ENCODE results near the gene GRK4.

Gene GRK4

GRCh38 chr4:3069661-3070199 lies 106.4 kb downstream of the GRK4 start:
- DNase-seq (ENCODE audit: low read depth) = no peak
- TF ChIP-seq, protein P1, sequence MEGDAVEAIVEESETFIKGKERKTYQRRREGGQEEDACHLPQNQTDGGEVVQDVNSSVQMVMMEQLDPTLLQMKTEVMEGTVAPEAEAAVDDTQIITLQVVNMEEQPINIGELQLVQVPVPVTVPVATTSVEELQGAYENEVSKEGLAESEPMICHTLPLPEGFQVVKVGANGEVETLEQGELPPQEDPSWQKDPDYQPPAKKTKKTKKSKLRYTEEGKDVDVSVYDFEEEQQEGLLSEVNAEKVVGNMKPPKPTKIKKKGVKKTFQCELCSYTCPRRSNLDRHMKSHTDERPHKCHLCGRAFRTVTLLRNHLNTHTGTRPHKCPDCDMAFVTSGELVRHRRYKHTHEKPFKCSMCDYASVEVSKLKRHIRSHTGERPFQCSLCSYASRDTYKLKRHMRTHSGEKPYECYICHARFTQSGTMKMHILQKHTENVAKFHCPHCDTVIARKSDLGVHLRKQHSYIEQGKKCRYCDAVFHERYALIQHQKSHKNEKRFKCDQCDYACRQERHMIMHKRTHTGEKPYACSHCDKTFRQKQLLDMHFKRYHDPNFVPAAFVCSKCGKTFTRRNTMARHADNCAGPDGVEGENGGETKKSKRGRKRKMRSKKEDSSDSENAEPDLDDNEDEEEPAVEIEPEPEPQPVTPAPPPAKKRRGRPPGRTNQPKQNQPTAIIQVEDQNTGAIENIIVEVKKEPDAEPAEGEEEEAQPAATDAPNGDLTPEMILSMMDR (IDR thresholded peaks at IDR 0.05; ENCODE audit: insufficient read depth, low read depth, low read length, missing control alignments) = no peak
- no peak overlapping the region for H3K4me3 ChIP-seq (ENCODE audit: low read length)

DNA sequence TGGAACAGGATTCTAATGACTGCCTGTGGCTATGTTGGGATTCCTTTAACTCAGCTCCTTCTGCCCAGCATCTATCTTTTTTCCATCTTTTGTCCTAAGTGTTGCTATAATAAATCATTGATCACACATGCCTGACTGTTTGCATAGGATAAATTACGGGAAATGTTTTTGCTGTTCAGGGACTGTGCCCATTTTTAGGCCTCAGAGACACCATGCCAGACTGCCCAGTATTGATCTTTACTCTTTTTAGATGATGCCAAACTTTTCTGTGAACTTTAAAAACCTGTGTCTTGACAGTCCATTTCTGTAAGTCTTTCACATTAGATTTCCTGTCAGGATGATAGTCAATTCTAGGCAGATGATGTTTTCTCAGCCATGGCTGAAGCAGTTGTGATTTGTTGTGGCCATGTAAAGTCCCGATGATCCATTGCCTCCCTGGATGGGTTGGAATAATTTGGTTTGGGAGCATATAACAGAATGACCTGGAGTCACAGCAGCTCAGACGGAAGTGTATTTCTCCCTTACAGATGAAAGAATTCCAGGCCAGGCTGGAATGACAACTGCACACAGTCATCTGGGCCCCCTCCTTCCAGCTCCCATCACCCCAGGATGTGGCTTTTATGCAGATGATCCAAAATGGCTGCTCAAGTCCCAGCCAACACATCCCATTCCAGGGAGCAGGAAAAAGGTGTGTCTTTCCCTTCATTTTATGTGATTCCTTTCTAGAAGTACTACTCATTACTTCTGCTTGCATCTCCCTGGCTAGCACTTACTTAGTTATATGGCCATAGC lies 107.5 kb downstream of the GRK4 start:
- no peak for DNase-seq (ENCODE audit: low read depth)
- TF ChIP-seq, protein P1 (IDR thresholded peaks at IDR 0.05; ENCODE audit: insufficient read depth, low read depth, low read length, missing control alignments) = no peak
- H3K4me3 ChIP-seq (ENCODE audit: low read length) = no peak overlapping the region

DNA sequence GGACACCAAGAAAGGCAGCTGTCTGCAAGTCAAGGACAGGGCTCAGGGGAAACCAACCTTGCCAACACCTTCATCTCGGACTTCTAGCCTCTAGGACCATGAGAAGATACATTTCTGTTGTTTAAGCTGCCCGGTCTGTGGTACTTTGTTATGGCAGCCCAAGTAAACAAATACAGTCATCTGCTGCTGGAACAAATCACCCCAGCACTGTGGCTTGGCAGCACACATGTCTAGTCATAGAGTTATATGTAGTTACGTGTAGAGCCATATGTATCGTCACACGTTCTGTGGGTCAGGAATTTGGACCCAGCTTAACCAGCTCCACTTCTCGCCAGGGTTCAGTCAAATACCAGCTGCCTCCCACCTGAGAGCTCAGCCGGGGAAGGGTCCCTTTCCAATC lies 108.4 kb downstream of the GRK4 start:
- TF ChIP-seq, protein P1 (IDR thresholded peaks at IDR 0.05; ENCODE audit: insufficient read depth, low read depth, low read length, missing control alignments) = no peak
- DNase-seq (ENCODE audit: low read depth) = no peak
- H3K4me3 ChIP-seq (ENCODE audit: low read length) = no peak overlapping the region

DNA sequence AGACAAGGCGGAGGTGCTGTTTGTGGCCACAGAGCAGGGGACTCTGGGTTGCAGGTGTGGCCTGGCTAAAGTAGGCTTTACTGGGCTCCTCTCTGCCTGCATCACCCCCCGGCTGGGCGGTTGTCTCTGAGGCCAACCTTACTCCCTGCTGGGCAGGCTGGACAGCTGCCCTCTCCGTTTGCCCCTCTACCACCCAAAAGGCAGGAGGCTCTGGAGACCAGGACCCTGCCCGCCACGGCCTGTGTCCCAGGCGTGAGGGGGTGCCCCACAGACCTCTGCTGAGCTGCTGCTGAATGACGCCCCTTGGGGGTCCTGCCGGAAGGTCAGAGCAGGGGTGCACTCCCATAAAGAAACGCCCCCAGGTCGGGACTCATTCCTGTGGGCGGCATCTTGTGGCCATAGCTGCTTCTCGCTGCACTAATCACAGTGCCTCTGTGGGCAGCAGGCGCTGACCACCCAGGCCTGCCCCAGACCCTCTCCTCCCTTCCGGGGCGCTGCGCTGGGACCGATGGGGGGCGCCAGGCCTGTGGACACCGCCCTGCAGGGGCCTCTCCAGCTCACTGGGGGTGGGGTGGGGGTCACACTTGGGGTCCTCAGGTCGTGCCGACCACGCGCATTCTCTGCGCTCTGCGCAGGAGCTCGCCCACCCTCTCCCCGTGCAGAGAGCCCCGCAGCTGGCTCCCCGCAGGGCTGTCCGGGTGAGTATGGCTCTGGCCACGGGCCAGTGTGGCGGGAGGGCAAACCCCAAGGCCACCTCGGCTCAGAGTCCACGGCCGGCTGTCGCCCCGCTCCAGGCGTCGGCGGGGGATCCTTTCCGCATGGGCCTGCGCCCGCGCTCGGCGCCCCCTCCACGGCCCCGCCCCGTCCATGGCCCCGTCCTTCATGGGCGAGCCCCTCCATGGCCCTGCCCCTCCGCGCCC lies 110.0 kb downstream of the GRK4 start:
- H3K4me3 ChIP-seq (ENCODE audit: low read length) = peak overlapping the region; percentile 58
- TF ChIP-seq, protein P1 (IDR thresholded peaks at IDR 0.05; ENCODE audit: insufficient read depth, low read depth, low read length, missing control alignments) = no peak
- no peak for DNase-seq (ENCODE audit: low read depth)

DNA sequence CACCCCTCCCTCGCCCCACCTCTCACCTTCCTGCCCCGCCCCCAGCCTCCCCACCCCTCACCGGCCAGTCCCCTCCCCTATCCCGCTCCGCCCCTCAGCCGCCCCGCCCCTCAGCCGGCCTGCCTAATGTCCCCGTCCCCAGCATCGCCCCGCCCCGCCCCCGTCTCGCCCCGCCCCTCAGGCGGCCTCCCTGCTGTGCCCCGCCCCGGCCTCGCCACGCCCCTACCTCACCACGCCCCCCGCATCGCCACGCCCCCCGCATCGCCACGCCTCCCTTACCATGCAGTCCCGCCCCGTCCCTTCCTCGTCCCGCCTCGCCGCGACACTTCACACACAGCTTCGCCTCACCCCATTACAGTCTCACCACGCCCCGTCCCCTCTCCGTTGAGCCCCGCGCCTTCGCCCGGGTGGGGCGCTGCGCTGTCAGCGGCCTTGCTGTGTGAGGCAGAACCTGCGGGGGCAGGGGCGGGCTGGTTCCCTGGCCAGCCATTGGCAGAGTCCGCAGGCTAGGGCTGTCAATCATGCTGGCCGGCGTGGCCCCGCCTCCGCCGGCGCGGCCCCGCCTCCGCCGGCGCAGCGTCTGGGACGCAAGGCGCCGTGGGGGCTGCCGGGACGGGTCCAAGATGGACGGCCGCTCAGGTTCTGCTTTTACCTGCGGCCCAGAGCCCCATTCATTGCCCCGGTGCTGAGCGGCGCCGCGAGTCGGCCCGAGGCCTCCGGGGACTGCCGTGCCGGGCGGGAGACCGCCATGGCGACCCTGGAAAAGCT lies 110.9 kb downstream of the GRK4 start, which contains the start of the genes HTT and HTT-AS:
Gene HTT, plus strand, starts transcription at position 604 of the 768 bp plus-strand sequence. Its CDS starts 145 bp downstream, at position 749.
Gene HTT-AS, minus strand, starts transcription at position 461 of the 768 bp plus-strand sequence.
- peak within 1 kb of the TSS; percentile 93 for H3K4me3 ChIP-seq (ENCODE audit: low read length)
- peak; percentile 94 for DNase-seq (ENCODE audit: low read depth)
- TF ChIP-seq, protein P1 (IDR thresholded peaks at IDR 0.05; ENCODE audit: insufficient read depth, low read depth, low read length, missing control alignments) = peak; percentile 15
